ENCODE measurements around the gene TGFB2. TPM values are rescaled to one million over a fixed set of nuclear protein-coding genes. Genes with fewer than 3 reads are reported as not detected.

Gene TGFB2
- total RNA-seq, 1 donor from 2014 or later: 38.6 TPM

- no peak for DNase-seq
Measured at GRCh38 chr1:218429301-218429700, 84.2 kb downstream of the TGFB2 start.

GRCh38 chr1:218430346-218430745 is 85.2 kb downstream of the TGFB2 start:
- peak; percentile 44 for DNase-seq

- DNase-seq: peak; percentile 77
Measured at GRCh38 chr1:218430822-218431221, 85.7 kb downstream of the TGFB2 start.

- DNase-seq: no peak
Measured at GRCh38 chr1:218431476-218431875, 86.3 kb downstream of the TGFB2 start.

GRCh38 chr1:218433744-218434143 is 88.6 kb downstream of the TGFB2 start:
- DNase-seq: no peak

- no peak for DNase-seq
Measured at GRCh38 chr1:218435528-218435927, 90.4 kb downstream of the TGFB2 start.

- DNase-seq: no peak
Measured at GRCh38 chr1:218436346-218436745, 91.2 kb downstream of the TGFB2 start.

- no peak for DNase-seq
Measured at GRCh38 chr1:218436997-218437396, 91.9 kb downstream of the TGFB2 start.

GRCh38 chr1:218439541-218440295 is 94.6 kb downstream of the TGFB2 start:
- peak; percentile 19 for DNase-seq

GRCh38 chr1:218443255-218443654 is 98.1 kb downstream of the TGFB2 start:
- DNase-seq: no peak

- DNase-seq: no peak
Measured at GRCh38 chr1:218444173-218444572, 99.0 kb downstream of the TGFB2 start.

- no peak for DNase-seq
Measured at GRCh38 chr1:218444588-218444987, 99.5 kb downstream of the TGFB2 start.

GRCh38 chr1:218447010-218447689 is 102.0 kb downstream of the TGFB2 start:
- no peak for DNase-seq

GRCh38 chr1:218451415-218451814 is 106.3 kb downstream of the TGFB2 start:
- DNase-seq: no peak

- DNase-seq: no peak
Measured at GRCh38 chr1:218454700-218455282, 109.7 kb downstream of the TGFB2 start.

- DNase-seq: no peak
Measured at GRCh38 chr1:218456444-218456843, 111.3 kb downstream of the TGFB2 start.

GRCh38 chr1:218459450-218459849 is 114.3 kb downstream of the TGFB2 start:
- peak; percentile 87 for DNase-seq

- peak; percentile 86 for DNase-seq
Measured at GRCh38 chr1:218459878-218460711, 115.0 kb downstream of the TGFB2 start.

- DNase-seq: no peak
Measured at GRCh38 chr1:218461351-218461750, 116.2 kb downstream of the TGFB2 start.

GRCh38 chr1:218462116-218462515 is 117.0 kb downstream of the TGFB2 start:
- no peak for DNase-seq

GRCh38 chr1:218462587-218462986 is 117.5 kb downstream of the TGFB2 start:
- DNase-seq: no peak

- DNase-seq: peak; percentile 69
Measured at GRCh38 chr1:218463194-218464156, 118.3 kb downstream of the TGFB2 start.

Measured in dermis blood vessel endothelial cell (primary cell).